Heart left ventricle (tissue), 16 donors: Measurements from ENCODE around the gene FBXO41. TPM values are rescaled to one million over a fixed set of nuclear protein-coding genes. Genes with fewer than 3 reads are reported as not detected.
A peak's percentile ranks its signal among the peaks of the same experiment; 100 is the strongest.

Source experiments
- ATAC-seq, 4 donors: fragments of 200-7000 bp; cut with Tn5 transposase; one replicate each; pipeline ENCODE4 v1.9.1; 2020 to 2022; ENCODE audit warnings: moderate library complexity in 4 of 4, mild to moderate bottlenecking in 3 of 4, moderate number of reproducible peaks in 1 of 4
- DNase-seq, 5 donors: peaks; one replicate each; pipeline ENCODE4 v3.0.0-alpha.2; 2020
- H3K27ac ChIP-seq, 12 donors: fragments of 200-600 bp; sonication (generic) in 4 of 12; one replicate each; pipeline versions ENCODE4 v1.5.0 to v1.8.0; 2016 to 2022; ENCODE audit warnings: mild to moderate bottlenecking in 2 of 12
- H3K27me3 ChIP-seq, 9 donors: fragments of 200-600 bp; sonication (generic) in 2 of 9; one replicate each; pipeline versions ENCODE4 v1.5.1 to v1.8.0; 2016 to 2022; ENCODE audit warnings: mild to moderate bottlenecking in 3 of 9
- H3K36me3 ChIP-seq, 9 donors: fragments of 200-600 bp; sonication (generic) in 2 of 9; one replicate each; pipeline versions ENCODE4 v1.5.0 to v1.8.0; 2018 to 2022; ENCODE audit warnings: mild to moderate bottlenecking in 2 of 9
- H3K4me1 ChIP-seq, 12 donors: fragments of 200-600 bp; sonication (generic) in 4 of 12; one replicate each; pipeline versions ENCODE4 v1.5.0 to v1.8.0; 2016 to 2022; ENCODE audit warnings: mild to moderate bottlenecking in 3 of 12
- H3K4me3 ChIP-seq, 12 donors: fragments of 200-600 bp; sonication (generic) in 4 of 12; one replicate each; pipeline versions ENCODE4 v1.5.0 to v1.8.0; 2017 to 2022; ENCODE audit warnings: mild to moderate bottlenecking in 9 of 12, moderate library complexity in 4 of 12
- H3K9me3 ChIP-seq, 12 donors: fragments of 200-600 bp; sonication (generic) in 4 of 12; one replicate each; pipeline versions ENCODE4 v1.5.0 to v1.8.0; 2016 to 2022; ENCODE audit warnings: mild to moderate bottlenecking in 1 of 12
- CTCF ChIP-seq, 12 donors: fragments of 200-600 bp; sonication (generic) in 4 of 12; IDR thresholded peaks; one replicate each; pipeline versions ENCODE4 v1.5.0 to v1.8.0; 2018 to 2022; ENCODE audit warnings: antibody characterized with exemption in 12 of 12, mild to moderate bottlenecking in 5 of 12
- POLR2A ChIP-seq, 2 donors: fragments of 450-650 bp; IDR thresholded peaks; one replicate each; pipeline ENCODE4 v1.6.1; 2017; ENCODE audit warnings: antibody characterized with exemption in 2 of 2, mild to moderate bottlenecking in 2 of 2, moderate library complexity in 2 of 2
- WGBS, 4 donors: extraction: QIAGEN DNeasy Blood & Tissue Kit in 2 of 4; methylation state at CpG; one replicate each; pipeline versions ENCODE4 v1.1.5 to v1.1.7; 2013 to 2018; 5-methylcytosine and 5-hydroxymethylcytosine counted together
- intact Hi-C, 10 donors: fragments of 100-400 bp; cut with DNase I; formaldehyde crosslinking; loops; one replicate each; pipeline versions ENCODE4 v1.11.1 to v1.14.2; 2022
- polyA plus RNA-seq, 2 donors: library from polyadenylated mRNA; stranded (reverse); fragments of 200-250 nt; gene quantifications; one replicate each; pipeline ENCODE4 v1.2.3, GENCODE V29; 2013
- total RNA-seq, 9 donors: library from RNA; depleted of rRNA in 2 of 9; stranded (reverse); fragments of >200 nt in 2 of 9; fragmentation: NEBNext Ultra II Directional in 3 of 9; extraction: Animal tissue kit (Norgen Biotek cat#: 25700) in 3 of 9; gene quantifications; one replicate each; pipeline versions ENCODE4 v1.1.0 to v1.2.4, GENCODE V29; 2016 to 2023
- donor health status: ischemic (EF 13 %, LVEDD 7.1; RV severe dilation, severe dysfunction).
- donor health status: healthy with polysubstance abuse.
- donor health status: DM: no; HTN: yes; CAD: no.
- donor health status: DM: no; HTN: no; CAD: no.
- donor health status: ischemic (EF 25% LVEDD 6.9; RV normal size, moderate dysfunction).
- donor health status: ischemic (EF 25% LVEDD 5.7; RV mildly dilated, moderate dysfunction).
- donor health status: healthy.
- donor health status: DM: yes; HTN: yes; CAD: no.
- donor health status: ischemic (EF 35%, LVEDD 5.7; RV mildly dilated, moderate dysfunction).
- donor health status: nonischemic (EF 11% LVEDD 7.7; RV severe dilation, severe dysfunction).
- donor health status: DM: yes; HTN: yes; CAD: no.
- donor health status: PGD.
- donor health status: ischemic (EF 29% LVEDD 5.4; RV normal size, mild dysfunction).
- donor health status: nonischemic (EF 23%, LVEDD 6.1; RV moderate dilation, normal function).

Gene FBXO41
- total and polyA plus RNA-seq, 11 donors: 0.21 to 3.6 (median 0.57) TPM

- WGBS, 4 donors: 78 to 89% (median 84%) methylated on average over 3 of the region's 3 CpGs
- H3K27me3 ChIP-seq: no peaks in the 10 kb centered on the region
- intact Hi-C loops: loop anchor here in 1 of 10 donors (10.0 kb wide), 1 partner anchor 138 kb away; the partner anchor contains the start of gene ALMS1
These were observed 37.4 kb downstream of the FBXO41 start for GRCh38 chr2:73246850-73247249.

GRCh38 chr2:73244580-73244979, 39.7 kb downstream of the FBXO41 start:
- intact Hi-C loops: loop anchor here in 1 of 10 donors (10.0 kb wide), 1 partner anchor 140 kb away; the partner anchor contains the start of gene ALMS1

More at GRCh38 chr2:73246850-73247249, 37.4 kb downstream of the FBXO41 start:
- H3K4me1 ChIP-seq: peaks cover 0 to 15% (median 0%) of the 10 kb centered on the region in 12 donors
- H3K4me3 ChIP-seq: no peak overlapping the region
- no peak for DNase-seq
- peaks cover 3 to 100% (median 98%) of the 10 kb centered on the region in 9 donors for H3K36me3 ChIP-seq
- no peaks in the 10 kb centered on the region for H3K9me3 ChIP-seq
- H3K27ac ChIP-seq: no peak overlapping the region
- TF ChIP-seq POLR2A (IDR thresholded peaks at IDR 0.05) (no peak), CTCF (IDR thresholded peaks at IDR 0.05) (no peak)
- ATAC-seq: no peak

GRCh38 chr2:73243884-73244570, 40.3 kb downstream of the FBXO41 start:
- no peak for TF ChIP-seq POLR2A (IDR thresholded peaks at IDR 0.05)
- TF ChIP-seq CTCF (IDR thresholded peaks at IDR 0.05): no peak
- ATAC-seq (peak; percentile 60 to 87 (median 80)), DNase-seq (peak in 2 of 5 donors; percentile 46 to 61)
- H3K9me3 ChIP-seq: no peaks in the 10 kb centered on the region
- H3K4me1 ChIP-seq: peaks cover 0 to 19% (median 4%) of the 10 kb centered on the region in 12 donors
- intact Hi-C loops: loop anchor here in 1 of 10 donors (10.0 kb wide), 1 partner anchor 141 kb away; the partner anchor contains the start of gene ALMS1
- peaks cover 3 to 100% (median 97%) of the 10 kb centered on the region in 9 donors for H3K36me3 ChIP-seq
- H3K27me3 ChIP-seq: no peaks in the 10 kb centered on the region
- no peak overlapping the region for H3K4me3 ChIP-seq
- no peak overlapping the region for H3K27ac ChIP-seq
- WGBS, 4 donors: 39 to 50% (median 41%) methylated on average over 5 of the region's 5 CpGs

More at GRCh38 chr2:73244580-73244979, 39.7 kb downstream of the FBXO41 start:
- ATAC-seq: no peak
- no peaks in the 10 kb centered on the region for H3K9me3 ChIP-seq
- 80 to 94% (median 91%) methylated on average over 3 of the region's 3 CpGs for WGBS, 4 donors
- H3K36me3 ChIP-seq: peaks cover 3 to 100% (median 98%) of the 10 kb centered on the region in 9 donors
- H3K27ac ChIP-seq: no peak overlapping the region
- H3K4me1 ChIP-seq: peaks cover 0 to 17% (median under 1%) of the 10 kb centered on the region in 12 donors
- no peak for TF ChIP-seq CTCF (IDR thresholded peaks at IDR 0.05)
- H3K4me3 ChIP-seq: no peak overlapping the region
- H3K27me3 ChIP-seq: no peaks in the 10 kb centered on the region
- no peak for DNase-seq

GRCh38 chr2:73239776-73240175, 44.5 kb downstream of the FBXO41 start:
- WGBS, 4 donors: 31 to 55% (median 41%) methylated on average over 3 of the region's 3 CpGs
- DNase-seq: no peak
- intact Hi-C loops: loop anchor here in 1 of 10 donors (10.0 kb wide), 1 partner anchor 145 kb away; the partner anchor contains the start of gene ALMS1

More at GRCh38 chr2:73239776-73240175, 44.5 kb downstream of the FBXO41 start:
- H3K27ac ChIP-seq: no peak overlapping the region
- no peak for ATAC-seq
- peaks cover 0 to 75% (median 59%) of the 10 kb centered on the region in 9 donors for H3K36me3 ChIP-seq
- no peaks in the 10 kb centered on the region for H3K9me3 ChIP-seq
- TF ChIP-seq POLR2A (IDR thresholded peaks at IDR 0.05): no peak
- TF ChIP-seq CTCF (IDR thresholded peaks at IDR 0.05): no peak
- H3K4me1 ChIP-seq: peaks cover 0 to 60% (median 35%) of the 10 kb centered on the region in 12 donors
- H3K4me3 ChIP-seq: no peak overlapping the region
- H3K27me3 ChIP-seq: no peaks in the 10 kb centered on the region
